GM13977 (cell line): ENCODE measurements around the gene IRGM.

ENCODE experiments used
- DNase-seq: peaks from one replicate; pipeline ENCODE4 v3.0.0; 2012; ENCODE audit warnings: low spot score
- CTCF ChIP-seq: IDR thresholded peaks from 2 replicates; pipeline ENCODE4 v1.5.1; 2012; ENCODE audit warnings: mild to moderate bottlenecking, control low read depth; ENCODE audit not compliant: insufficient read depth; ENCODE audit errors: extremely low read depth, missing control alignments
- in situ Hi-C: fragments of 300-500 bp; cut with MboI; formaldehyde crosslinking; loops from one replicate; pipeline ENCODE4 v1.12.0; 2022; ENCODE audit warnings: low sequenced_read_pairs, low pct_unique_long_range_greater_than_20kb, mixed read lengths, inconsistent platforms; ENCODE audit not compliant: unreplicated experiment

Gene IRGM

GRCh38 chr5:150895431-150896428 is 49.4 kb downstream of the IRGM start:
- no peak for TF ChIP-seq CTCF
- in situ Hi-C loops, result no loop called here
- DNase-seq, result no peak
